Measurements from ENCODE around the gene F2R. TPM values are rescaled to one million over a fixed set of nuclear protein-coding genes. Genes with fewer than 3 reads are reported as not detected.
"Not testable (repeated sequence)": the region's sequence is repeated elsewhere in the genome, so short reads cannot be mapped to it uniquely, and the experiment has no call there.

The F2R gene
- total RNA-seq, 1 donor: 66.5 TPM

DNA sequence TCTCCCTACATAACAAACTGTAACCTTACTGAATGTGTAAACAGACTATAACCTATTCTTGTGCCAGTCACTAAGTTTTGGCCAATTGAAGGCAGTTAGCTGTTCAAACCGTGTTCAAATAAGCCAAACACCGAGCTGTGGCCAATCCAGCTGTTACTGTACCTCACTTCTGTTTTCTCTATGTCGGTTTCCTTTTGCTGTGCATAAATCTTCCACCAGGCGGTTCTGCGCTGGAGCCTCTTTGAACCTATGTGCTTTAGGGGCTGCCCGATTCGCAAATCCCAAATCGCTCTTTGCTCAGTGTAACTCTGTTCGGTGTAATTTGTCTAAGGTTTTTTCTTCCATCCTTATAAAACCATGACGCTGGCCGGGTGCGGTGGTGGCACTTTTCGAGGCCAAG lies 31.8 kb downstream of the F2R start:
- DNase-seq (ENCODE audit: low read depth in 2 of 3, low spot score in 2 of 3): peak in 1 of 3 donors; percentile 62

DNA sequence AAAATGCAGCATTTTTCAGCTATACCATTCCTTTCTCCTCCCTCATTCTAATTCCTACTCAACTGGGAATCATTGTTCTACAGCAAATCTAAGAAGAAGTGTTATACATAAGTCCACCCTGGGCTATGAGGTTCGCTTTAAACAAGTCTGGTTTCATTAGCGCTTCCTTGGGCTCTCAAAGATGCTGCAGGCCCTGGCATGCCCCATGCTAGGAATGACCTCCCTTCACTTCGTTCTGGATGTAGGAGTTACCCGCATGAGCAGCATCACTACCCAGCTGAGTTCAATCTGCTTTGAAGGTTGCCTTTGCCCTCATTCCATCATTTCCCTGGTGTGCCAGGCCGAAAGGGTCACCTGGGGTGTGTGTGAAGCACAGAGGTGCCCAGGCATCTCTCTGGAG lies 35.4 kb downstream of the F2R start:
- no peak for DNase-seq (ENCODE audit: low read depth in 2 of 3, low spot score in 2 of 3)

DNA sequence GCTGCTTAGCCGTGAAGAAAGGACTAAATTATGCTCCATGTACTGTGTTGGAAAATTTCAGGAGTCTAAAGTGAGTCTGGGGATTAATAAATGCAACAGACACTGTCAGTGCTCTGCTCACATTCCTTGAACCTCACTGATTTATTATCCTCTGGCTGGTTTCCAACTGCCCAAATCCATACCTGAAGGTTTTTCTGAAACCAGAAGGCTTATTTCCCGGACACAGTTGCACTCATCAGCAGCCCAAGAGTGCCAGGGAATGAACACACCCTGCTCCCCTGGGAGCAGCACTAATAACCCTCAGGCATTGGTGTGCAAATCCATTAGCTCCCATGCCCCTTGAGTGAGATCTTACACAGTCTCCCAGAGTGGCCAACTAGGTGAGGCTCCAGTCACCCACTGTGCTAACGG lies 38.7 kb downstream of the F2R start:
- DNase-seq (ENCODE audit: low read depth in 2 of 3, low spot score in 2 of 3): no peak

DNA sequence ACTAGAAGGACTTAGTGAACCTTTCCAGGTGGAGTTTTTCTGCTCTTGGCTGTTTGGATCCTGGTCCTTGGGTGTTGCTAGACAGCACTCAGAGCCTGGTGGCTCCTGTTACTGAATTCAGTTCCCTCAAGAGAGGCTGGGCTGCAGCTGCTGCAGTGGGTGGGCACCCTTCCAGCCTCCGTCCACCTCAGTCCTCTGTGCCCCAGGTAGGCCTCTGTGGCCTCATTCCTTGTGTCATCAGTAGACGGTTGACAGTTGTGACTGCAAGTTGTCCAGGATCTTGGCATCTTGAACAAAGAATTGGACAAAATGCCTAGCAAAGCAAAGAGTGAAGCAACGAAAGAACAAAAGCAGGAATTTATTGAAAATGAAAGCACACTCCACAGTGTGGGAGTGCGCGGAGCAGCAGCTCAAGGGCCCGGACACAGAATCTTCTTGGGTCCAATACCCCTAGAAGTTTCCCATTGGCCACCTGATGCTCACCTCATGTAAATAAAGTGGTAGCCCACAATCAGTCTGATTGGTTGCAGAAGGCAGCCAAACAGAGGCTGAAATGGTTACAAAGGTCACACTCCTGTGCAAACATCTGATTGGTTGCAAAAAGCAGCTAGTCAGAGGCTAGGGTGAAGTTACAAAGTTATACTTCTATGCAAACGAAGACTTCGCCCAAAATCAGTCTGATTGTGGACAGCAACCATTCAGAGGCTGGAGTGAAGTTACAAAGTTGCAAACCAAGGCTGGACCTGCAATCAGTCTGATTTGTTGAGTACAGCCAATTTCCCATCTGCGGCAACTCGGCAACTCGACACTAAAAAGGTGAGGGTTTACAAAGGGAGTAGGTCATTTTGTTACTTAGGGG lies 40.1 kb downstream of the F2R start:
- DNase-seq (ENCODE audit: low read depth in 2 of 3, low spot score in 2 of 3): no peak

DNA sequence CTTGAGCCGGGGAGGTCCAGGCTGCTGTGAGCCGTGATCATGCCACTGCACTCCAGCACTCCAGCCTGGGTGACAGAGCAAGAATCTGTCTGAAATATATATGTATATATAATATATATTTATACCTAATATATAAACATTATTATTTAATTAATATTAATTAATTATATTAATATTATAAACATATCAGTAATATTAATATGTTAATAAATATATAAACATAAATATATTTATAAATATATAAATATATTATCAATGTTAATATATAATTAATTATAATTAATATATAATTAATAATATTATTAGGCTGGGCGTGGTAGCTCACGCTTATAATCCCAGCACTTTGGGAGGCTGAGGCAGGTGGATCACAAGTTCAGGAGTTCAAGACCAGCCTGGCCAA lies 41.1 kb downstream of the F2R start:
- DNase-seq (ENCODE audit: low read depth in 2 of 3, low spot score in 2 of 3): no peak

DNA sequence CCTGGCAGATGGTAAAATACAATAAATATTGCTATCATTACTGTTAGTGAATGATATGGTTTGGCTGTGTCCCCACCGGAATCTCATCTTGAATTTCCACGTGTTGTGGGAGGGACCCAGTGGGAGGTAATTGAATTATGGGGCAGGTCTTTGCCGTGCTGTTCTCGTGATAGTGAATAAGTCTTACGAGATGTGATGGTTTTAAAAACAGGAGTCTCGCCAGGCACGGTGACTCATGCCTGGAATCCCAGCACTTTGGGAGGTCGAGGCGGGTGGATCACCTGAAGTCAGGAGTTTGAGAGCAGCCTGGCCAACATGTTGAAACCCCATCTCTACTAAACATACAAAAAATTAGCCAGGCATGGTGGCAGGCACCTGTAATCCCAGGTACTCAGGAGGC lies 45.2 kb downstream of the F2R start:
- DNase-seq (ENCODE audit: low read depth in 2 of 3, low spot score in 2 of 3): not testable (repeated sequence)

DNA sequence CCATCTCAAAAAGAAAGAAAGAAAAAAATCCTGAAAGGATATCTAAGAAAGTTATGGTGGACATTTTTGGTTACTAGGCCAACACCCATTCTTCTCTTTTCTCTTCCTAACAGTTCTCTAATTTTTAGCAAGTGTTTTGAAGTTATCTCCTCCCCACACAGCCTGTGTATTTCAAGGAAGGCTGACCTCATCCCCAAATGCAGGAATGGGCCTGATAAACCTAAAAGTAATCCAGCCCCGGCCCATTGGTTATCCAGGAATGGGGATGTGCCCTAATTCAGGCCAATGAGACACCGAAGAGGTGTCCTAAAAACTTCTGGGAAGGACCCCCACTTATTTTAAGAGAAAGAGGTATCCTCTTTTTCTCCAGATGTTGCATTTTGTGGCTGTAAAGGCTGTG lies 46.6 kb downstream of the F2R start:
- no peak for DNase-seq (ENCODE audit: low read depth in 2 of 3, low spot score in 2 of 3)

DNA sequence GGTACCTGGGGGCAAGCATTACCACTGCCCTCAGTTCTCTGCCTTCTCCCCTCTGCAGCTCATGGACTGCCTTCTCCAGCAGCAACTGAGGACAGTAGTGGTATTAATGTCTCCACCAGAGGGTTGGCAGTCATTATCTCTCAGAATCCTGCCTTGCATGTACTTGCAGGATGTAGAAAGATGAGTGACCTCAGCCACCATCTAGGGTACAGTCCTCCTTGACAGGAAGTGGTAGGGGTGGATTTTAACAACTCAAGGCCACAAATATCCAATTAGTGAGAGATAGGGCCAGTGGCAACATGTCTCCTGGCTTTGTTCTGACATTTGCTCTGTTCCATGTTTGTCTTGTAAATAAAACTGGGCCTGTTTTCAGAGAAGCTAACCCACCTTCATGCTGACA lies 47.2 kb downstream of the F2R start:
- no peak for DNase-seq (ENCODE audit: low read depth in 2 of 3, low spot score in 2 of 3)

DNA sequence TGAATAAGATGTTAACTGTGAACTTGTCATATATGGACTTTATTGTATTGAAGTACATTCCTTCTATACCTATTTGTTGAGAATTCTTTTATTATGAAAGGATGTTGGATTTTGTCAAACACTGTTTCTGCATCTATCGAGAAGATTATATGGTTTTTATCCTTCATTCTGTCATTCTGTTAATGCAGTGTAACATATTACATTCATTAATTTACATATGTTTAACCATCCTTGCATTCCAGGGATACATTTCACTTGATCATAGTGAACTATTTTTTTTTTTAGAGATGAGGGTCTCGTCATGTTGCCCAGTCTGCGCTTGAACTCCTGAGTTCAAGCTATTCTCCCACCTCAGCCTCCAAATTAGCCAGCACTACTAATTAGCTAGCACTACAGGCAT lies 48.4 kb downstream of the F2R start:
- DNase-seq (ENCODE audit: low read depth in 2 of 3, low spot score in 2 of 3): no peak

DNA sequence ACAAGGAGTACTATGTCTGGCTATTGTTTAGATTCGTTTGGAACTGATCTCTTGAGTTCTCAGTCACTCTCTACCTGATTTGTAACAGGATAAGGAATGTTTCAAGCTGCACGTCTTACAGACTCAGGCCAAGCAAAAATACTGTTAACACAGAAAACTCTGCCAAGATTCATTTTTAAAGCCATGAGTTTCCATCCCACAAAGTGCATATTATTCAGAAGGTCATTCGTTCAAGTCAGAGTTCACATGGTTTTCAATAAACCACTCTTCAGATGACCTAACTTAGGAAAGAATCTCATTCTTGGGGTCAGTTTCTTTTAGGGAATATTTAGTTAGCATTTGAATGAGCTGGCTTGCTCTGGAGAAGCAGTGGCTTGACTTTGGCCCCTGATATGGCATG lies 49.3 kb downstream of the F2R start:
- DNase-seq (ENCODE audit: low read depth in 2 of 3, low spot score in 2 of 3): no peak

DNA sequence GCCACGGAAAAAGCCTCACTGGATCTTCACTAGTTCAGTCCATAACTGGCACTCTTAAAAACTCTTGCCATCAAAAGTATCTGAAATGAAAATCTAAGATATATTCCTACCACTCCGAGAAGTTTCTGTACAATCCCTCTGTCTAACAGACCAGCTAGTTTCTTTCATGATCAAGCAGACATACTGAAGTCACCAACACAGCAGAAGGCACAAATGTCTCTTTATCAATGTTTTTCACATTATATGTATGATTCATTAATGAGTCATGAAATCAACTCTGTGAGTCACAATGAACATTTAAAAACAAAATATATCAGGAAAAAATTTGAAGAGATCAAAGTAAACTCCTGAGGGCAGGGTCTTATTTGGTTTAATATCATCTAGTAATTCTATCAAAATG lies 50.8 kb downstream of the F2R start:
- no peak for DNase-seq (ENCODE audit: low read depth in 2 of 3, low spot score in 2 of 3)

DNA sequence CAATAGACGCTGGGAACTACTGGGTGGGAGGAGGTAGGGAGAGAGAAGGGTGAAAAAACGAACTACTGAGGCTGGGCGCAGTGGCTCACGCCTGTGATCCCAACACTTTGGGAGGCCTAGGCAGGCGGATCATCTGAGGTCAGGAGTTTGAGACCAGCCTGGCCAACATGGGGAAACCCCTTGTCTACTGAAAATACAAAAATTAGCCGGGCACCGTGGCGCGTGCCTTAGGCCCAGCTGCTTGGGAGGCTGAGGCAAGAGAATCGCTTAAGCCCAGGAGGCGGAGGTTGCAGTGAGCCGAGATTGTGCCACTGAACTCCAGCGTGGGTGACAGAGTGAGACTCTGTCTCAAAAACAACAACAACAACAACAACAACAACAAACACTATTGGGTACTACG lies 55.1 kb downstream of the F2R start:
- DNase-seq (ENCODE audit: low read depth in 2 of 3, low spot score in 2 of 3): not testable (repeated sequence)

DNA sequence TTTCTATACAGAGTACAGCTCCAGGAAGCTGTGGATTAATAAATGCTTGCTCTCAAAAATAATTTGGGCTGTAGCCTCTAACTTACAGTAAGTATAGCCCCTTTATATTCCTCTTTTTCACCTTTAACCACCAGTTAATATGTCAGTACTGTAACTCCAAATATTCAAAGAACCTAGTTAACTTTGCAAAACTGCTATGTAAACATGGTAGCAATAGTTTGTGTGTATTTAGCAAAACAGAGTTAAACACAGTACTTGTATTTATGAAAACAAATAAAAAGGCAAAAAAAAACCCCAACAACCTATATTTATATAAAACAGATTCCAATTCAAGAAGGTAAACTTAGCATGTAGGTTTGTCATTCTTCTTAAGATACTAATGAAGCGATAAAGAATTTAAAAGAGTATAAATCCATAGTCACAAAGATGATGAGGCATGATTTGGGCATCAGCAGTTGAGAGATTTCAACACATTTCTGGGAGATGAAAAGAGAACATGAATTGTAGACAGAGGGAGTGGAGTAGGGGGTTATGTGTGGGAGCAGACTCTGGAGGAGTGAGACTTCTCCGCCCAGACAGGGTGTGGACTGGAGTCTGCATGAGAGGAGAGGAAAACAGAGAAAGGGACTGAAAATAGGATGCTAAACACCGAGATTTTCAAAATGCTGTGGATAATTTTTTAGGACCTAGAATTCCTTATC lies 55.9 kb downstream of the F2R start:
- no peak for DNase-seq (ENCODE audit: low read depth in 2 of 3, low spot score in 2 of 3)

DNA sequence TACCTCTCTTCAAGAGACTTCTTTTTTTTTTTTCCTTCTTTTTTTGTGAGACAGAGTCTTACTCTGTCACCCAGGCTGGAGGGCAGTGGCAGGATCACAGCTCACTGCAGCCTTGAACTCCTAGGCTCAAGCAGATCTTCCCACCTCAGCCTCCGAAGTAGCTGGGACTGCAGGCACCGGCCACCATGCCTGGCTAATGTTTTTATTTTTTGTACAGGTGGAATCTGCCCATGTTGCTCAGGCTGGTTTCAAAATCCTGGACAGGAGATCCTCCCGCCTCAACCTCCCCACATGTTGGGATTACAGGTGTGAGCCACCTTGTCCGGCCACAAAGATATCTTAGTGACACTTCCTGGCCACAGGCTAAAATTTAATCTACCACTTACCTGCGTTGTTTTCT lies 60.0 kb downstream of the F2R start:
- no peak for DNase-seq (ENCODE audit: low read depth in 2 of 3, low spot score in 2 of 3)

DNA sequence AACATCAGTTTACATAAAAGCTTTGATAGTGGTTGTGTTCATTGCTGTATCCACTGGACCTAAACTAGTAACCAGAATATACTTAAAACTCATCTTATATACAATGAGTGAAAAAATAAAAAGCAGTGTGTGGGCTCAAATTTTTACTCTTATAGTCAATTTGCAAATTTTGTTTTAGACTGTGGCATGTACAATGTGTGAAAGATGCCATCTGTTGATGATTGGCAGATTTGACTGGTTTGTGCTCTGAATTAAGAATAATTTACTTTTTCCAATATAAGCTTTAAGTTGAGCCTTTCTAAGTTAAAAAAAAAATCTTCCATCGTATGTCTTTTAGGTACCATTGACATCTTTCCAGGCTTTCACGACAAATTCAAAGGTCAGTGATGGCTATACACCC lies 60.5 kb downstream of the F2R start:
- DNase-seq (ENCODE audit: low read depth in 2 of 3, low spot score in 2 of 3): no peak

DNA sequence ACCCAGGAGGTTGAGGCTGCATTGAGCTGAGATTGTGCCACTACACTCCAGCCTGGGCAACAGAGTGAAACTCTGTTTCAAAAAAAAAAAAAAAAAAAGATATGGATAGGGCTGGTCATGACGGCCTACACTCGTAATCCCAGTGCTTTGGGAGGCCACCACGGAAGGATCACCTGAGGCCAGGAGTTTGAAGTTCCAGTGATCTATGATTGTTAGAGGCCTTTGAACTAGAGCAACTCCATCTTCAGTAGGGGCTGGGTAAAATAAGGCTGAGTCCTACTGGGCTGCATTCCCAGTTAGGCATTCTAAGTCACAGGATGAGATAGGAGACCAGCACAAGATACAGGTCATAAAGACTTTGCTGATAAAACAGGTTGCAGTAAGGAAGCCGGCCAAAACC lies 64.7 kb downstream of the F2R start:
- DNase-seq (ENCODE audit: low read depth in 2 of 3, low spot score in 2 of 3): not testable (repeated sequence)

DNA sequence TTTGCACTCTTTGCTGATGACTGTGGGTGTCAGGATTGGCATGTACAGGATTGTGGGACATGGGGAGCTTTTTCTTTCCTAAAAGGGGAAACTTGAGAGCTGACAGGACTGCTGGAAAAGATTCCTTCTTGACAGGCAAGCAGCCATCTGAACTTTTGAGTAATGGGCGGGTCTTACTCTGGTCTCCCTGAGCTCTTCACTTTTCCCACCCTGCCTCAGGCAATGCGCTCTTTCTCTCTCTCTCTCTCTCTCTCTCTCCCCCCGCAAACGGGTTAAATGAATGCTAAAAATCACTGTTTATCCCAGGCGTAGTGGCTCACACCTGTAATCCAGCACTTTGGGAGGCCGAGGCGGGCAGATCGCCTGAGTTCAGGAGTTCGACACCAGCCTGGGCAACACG lies 65.8 kb downstream of the F2R start:
- DNase-seq (ENCODE audit: low read depth in 2 of 3, low spot score in 2 of 3): no peak

DNA sequence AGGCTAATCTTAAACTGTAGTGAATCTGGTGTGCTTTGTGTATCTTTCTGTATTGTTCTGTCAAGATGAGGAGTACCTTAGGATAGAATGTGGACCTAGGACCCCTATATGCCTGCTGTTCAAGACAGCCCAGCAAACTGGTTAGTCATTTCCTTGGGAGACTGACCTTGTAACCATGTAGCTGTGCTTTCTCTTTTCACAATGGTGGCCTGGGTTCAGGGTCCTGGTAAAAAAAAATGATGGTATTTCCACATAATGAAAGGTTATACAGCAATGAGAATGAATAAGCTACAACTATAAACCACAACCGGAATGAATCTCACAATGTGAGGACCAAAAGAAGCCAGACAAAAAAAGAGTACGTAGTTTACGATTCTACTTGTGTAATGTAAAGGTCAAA lies 66.5 kb downstream of the F2R start:
- DNase-seq (ENCODE audit: low read depth in 2 of 3, low spot score in 2 of 3): no peak
